GM12864 (cell line): ENCODE measurements around the gene MICU2.

Source experiments
- DNase-seq: peaks from one replicate; pipeline ENCODE4 v3.0.0-alpha.2; 2011; ENCODE audit warnings: low read depth
- H3K4me3 ChIP-seq: 2 replicates; pipeline ENCODE4 v1.5.1; 2011; ENCODE audit warnings: mild to moderate bottlenecking, low read depth, low read length, control low read depth
- CTCF ChIP-seq: IDR thresholded peaks from 2 replicates; pipeline ENCODE4 v1.5.1; 2011; ENCODE audit warnings: low read depth, mild to moderate bottlenecking, moderate library complexity, low read length, control low read depth, inconsistent platforms; ENCODE audit errors: missing control alignments

Gene MICU2

GRCh38 chr13:21544515-21544914 is 59.5 kb downstream of the MICU2 start:
- no peak for TF ChIP-seq CTCF
- DNase-seq: no peak
- no peak overlapping the region for H3K4me3 ChIP-seq

- TF ChIP-seq CTCF: no peak
These were observed 61.4 kb downstream of the MICU2 start for GRCh38 chr13:21542563-21542962.

GRCh38 chr13:21541980-21542379 is 62.0 kb downstream of the MICU2 start:
- H3K4me3 ChIP-seq: no peak overlapping the region
- no peak for TF ChIP-seq CTCF
- no peak for DNase-seq

More at GRCh38 chr13:21542563-21542962, 61.4 kb downstream of the MICU2 start:
- H3K4me3 ChIP-seq: no peak overlapping the region
- no peak for DNase-seq

GRCh38 chr13:21541271-21541670 is 62.7 kb downstream of the MICU2 start:
- H3K4me3 ChIP-seq: no peak overlapping the region
- no peak for DNase-seq
- TF ChIP-seq CTCF: no peak

- no peak for TF ChIP-seq CTCF
- DNase-seq: no peak
- H3K4me3 ChIP-seq: no peak overlapping the region
These were observed 64.3 kb downstream of the MICU2 start for GRCh38 chr13:21539687-21540086.

- H3K4me3 ChIP-seq: no peak overlapping the region
- no peak for TF ChIP-seq CTCF
- no peak for DNase-seq
These were observed 65.2 kb downstream of the MICU2 start for GRCh38 chr13:21538753-21539152.

- no peak for TF ChIP-seq CTCF
- DNase-seq: no peak
- no peak overlapping the region for H3K4me3 ChIP-seq
These were observed 65.7 kb downstream of the MICU2 start for GRCh38 chr13:21538280-21538679.
